HG03103 (cell line): ENCODE results near the gene LIPE.

Experiments used
- ATAC-seq: cut with Tn5 transposase; IDR thresholded peaks from one replicate; pipeline ENCODE4 v1.9.1; 2021; ENCODE audit warnings: low read depth; ENCODE audit not compliant: unreplicated experiment

Gene LIPE

DNA sequence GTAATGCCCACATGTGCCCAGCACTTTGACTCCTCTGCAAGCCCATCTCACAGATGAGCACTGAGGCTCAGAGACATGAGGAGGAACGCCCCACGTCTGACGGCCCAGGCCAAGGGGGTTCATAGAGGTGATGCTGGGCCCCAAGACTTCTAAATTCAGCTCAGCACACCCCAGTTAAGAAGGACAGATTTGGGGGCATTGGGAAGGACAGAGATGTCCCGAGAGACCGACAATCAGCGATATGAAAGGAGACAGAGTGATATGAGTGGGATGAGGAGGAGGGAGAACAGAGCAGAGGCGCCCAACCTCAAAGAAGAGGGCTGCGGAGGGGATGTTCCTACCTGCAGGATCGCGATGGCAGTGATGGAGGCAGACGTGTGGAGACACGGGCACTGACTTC lies 37.3 kb downstream of the LIPE start, which contains the start of gene CNFN:
Gene CNFN (minus strand): TSS at position 399 of the 400 bp plus-strand sequence. CDS start 1,260 bp downstream, outside the sequence.
- no peak for ATAC-seq

- no peak for ATAC-seq
Measured at GRCh38 chr19:42388851-42389489, 38.2 kb downstream of the LIPE start.

GRCh38 chr19:42386974-42387707 lies 40.0 kb downstream of the LIPE start:
- ATAC-seq: no peak

- ATAC-seq: no peak
Measured at GRCh38 chr19:42380155-42380554, 47.0 kb downstream of the LIPE start.

DNA sequence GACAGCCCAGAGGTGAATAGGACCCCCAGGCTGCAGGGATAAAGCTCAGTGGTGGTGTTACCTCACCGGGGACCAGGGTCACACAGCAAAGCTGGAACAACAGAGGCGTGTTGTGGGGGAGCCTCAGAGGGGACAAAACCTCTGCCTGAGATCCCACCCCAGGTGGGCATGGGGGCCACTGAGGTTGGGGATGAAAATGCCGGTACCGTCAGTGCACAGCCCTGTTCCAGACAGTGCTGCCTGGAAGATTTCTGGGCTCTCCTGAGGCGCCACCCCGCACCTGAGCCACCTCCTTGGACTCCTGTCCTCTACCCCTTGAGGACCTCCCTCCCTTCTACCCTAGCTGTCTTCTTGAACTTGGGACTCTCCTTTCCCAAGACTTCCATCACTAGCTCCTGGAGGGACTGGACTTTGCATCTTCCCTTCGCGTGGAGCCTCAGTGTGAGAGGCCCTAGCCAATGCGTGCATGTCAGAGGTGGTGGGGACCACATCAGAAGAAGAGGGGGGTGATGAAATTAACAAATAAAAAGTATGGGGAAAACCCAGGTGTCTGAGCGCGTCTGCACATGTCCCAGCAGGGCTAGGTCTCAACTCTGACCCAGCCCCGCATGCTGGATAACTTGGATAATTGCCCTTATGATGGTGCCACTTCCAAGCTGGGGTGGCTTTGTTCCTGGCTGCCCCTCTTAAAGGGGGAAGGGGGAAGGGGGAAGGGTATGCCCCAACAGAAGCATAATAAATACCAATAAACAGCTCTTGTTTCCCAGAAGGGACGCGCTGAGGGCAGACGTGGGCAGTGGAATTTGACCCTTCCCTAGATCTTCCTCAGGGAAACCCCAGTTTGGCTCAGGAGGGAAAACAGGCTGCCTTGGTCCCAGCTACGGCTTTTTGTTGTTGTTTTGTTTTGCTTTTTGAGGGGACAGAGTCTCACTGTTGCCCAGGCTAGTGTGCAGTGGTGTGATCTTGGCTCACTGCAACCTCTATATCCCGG lies 48.7 kb downstream of the LIPE start:
- no peak for ATAC-seq

GRCh38 chr19:42376177-42376555 lies 51.0 kb downstream of the LIPE start:
- ATAC-seq: no peak

DNA sequence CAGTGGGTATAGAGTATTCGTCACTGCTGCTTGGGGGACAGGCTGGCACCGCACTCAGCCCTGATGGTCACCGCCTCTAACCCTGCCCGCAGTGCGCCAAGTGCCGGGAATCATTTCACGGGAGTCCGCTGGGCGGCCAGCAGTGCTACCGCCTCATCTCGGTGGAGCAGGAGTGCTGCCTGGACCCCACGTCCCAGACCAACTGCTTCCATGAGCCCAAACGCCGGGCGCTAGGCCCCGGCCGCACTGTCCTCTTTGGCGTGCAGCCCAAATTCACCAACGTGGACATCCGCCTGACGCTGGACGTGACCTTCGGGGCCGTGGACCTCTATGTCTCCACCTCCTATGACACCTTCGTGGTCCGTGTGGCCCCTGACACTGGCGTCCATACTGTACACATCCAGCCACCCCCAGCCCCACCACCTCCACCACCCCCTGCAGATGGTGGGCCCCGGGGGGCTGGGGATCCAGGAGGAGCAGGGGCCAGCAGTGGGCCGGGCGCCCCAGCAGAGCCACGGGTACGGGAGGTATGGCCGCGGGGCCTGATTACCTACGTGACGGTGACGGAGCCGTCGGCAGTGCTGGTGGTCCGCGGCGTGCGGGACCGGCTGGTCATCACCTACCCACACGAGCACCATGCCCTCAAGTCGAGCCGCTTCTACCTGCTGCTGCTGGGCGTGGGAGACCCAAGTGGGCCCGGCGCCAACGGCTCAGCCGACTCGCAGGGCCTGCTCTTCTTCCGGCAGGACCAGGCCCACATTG lies 51.6 kb downstream of the LIPE start:
- no peak for ATAC-seq

DNA sequence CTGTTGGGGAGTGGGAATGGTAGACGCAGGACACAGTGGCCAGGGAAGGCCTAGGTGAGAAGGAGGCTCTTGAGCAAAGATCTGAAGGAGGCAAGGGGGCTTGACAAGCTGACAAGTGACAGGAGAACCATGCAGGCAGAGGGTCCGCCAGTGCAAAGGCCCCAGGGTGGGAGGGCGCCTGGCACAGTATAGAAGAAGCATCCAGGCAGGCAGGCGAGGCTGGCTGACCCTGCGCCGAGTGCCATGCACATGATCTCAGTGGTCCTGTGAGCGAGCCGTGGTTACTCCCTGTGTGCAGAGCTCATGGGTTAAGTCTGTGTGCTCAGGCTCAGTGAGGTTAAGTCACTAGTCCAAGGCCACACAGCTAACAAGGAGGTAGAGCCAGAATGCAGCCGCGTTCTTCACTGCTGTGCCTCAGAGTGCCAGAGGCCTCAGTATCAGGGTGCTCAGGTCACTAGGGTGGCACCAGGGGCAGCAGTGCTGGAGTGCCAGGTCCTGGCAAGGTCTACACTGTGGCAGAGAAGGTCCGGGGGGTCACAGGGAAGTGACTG lies 52.3 kb downstream of the LIPE start:
- no peak for ATAC-seq

- ATAC-seq: no peak
Measured at GRCh38 chr19:42370626-42371175, 56.5 kb downstream of the LIPE start.

DNA sequence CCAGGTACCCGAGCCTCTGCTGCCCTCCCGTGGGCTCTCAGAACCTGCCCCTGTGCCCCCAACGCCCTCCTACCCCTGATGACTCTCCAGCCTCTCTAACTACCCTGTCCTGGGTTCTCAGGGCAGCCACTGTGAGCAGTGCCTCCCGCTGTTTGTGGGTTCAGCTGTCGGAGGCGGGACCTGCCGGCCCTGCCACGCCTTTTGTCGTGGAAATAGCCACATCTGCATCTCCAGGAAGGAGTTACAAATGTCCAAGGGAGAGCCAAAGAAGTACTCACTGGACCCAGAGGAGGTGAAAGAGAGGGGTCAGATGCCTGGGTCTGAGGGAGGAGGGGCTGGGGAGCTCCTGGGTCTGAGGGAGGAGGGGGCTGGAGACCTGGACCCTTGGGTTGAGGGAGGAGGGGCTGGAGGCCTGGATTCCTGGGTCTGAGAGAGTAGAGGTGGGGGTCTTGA lies 57.1 kb downstream of the LIPE start:
- ATAC-seq: no peak

- ATAC-seq: no peak
Measured at GRCh38 chr19:42369433-42370067, 57.6 kb downstream of the LIPE start.

DNA sequence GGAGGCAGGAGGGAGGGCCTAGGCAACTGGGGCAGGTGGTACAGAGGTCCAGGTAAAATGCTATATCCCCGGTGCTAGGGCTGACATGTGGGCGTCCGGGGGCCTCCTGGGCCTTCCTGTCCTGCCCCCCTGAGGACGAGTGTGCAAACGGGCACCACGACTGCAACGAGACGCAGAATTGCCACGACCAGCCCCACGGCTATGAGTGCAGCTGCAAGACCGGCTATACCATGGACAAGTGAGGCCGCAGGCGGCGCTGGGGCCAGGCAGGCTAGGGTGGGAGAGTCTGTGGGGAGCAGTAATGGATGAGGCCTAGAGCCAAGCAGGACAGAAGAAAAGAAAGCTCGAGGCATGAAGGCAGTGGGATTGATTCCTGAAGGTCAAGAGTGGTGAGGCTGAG lies 58.4 kb downstream of the LIPE start:
- ATAC-seq: no peak

DNA sequence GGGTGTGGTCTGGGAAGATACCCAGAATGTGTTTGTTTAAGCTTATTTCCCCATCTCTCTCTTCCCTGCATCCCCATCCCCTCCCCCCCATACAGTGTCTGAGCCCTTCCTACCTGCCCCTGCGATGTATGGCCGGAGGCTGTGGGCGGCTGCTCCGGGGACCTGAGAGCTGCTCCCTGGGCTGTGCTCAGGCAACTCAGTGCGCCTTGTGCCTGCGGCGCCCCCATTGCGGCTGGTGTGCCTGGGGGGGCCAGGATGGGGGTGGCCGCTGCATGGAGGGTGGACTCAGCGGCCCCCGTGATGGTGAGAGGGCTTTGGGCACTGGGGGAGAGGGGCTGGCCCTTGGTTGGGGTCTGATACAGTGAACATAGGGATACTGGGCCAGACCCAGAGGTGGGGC lies 58.8 kb downstream of the LIPE start:
- ATAC-seq: no peak

GRCh38 chr19:42367929-42368328 lies 59.3 kb downstream of the LIPE start:
- ATAC-seq: no peak

- no peak for ATAC-seq
Measured at GRCh38 chr19:42366673-42367072, 60.5 kb downstream of the LIPE start.

GRCh38 chr19:42363614-42364346 lies 63.4 kb downstream of the LIPE start:
- no peak for ATAC-seq

- no peak for ATAC-seq
Measured at GRCh38 chr19:42362891-42363440, 64.2 kb downstream of the LIPE start.

DNA sequence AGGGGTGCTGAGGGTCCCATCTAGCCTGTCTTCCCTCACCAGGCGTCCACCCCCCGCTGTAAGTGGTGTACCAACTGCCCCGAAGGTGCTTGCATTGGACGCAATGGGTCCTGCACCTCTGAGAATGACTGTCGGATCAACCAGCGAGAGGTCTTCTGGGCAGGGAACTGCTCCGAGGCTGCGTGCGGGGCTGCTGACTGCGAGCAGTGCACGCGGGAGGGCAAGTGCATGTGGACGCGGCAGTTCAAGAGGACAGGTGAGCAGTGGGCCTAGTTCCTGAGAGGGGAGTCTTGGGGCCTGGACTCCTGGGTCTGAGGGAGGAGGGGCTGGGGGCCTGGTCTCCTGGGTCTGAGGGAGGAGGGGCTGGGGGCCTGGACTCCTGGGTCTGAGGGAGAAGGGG lies 64.8 kb downstream of the LIPE start:
- ATAC-seq: no peak
